Endodermal cell (in vitro differentiated cells): Measurements from ENCODE around the gene TMTC1. TPM values are rescaled to one million over a fixed set of nuclear protein-coding genes. Genes with fewer than 3 reads are reported as not detected.
A peak's percentile ranks its signal among the peaks of the same experiment; 100 is the strongest.

Experiments used
- DNase-seq: peaks from one replicate; pipeline ENCODE4 v3.0.0-alpha.2; 2017
- H3K27ac ChIP-seq: 2 replicates; pipeline ENCODE4 v1.5.1; 2013; ENCODE audit warnings: mild to moderate bottlenecking, low read depth, low read length, moderate library complexity
- H3K27me3 ChIP-seq: 2 replicates; pipeline ENCODE4 v1.6.1; 2013; ENCODE audit warnings: mild to moderate bottlenecking, low read length, moderate library complexity; ENCODE audit not compliant: insufficient read depth, control insufficient read depth, poor library complexity, severe bottlenecking
- H3K36me3 ChIP-seq: 2 replicates; pipeline ENCODE4 v1.7.0; 2013; ENCODE audit warnings: mild to moderate bottlenecking, low read length, moderate library complexity; ENCODE audit not compliant: control insufficient read depth, insufficient read depth
- H3K4me1 ChIP-seq: one replicate; pipeline ENCODE4 v1.7.0; 2013; ENCODE audit warnings: low read length; ENCODE audit not compliant: control insufficient read depth, insufficient read depth
- H3K4me3 ChIP-seq: 2 replicates; pipeline ENCODE4 v1.5.1; 2013; ENCODE audit warnings: mild to moderate bottlenecking, low read length, moderate library complexity
- H3K9ac ChIP-seq: 2 replicates; pipeline ENCODE4 v1.6.1; 2013; ENCODE audit warnings: mild to moderate bottlenecking, low read length, moderate library complexity; ENCODE audit not compliant: poor library complexity, severe bottlenecking; ENCODE audit errors: extremely low read depth
- H3K9me3 ChIP-seq: 2 replicates; pipeline ENCODE4 v1.6.1; 2013; ENCODE audit warnings: mild to moderate bottlenecking, low read length, moderate library complexity; ENCODE audit not compliant: control insufficient read depth
- H3K27ac Mint-ChIP-seq: 2 replicates; pipeline ENCODE4 v1.8.0; 2020; ENCODE audit warnings: mixed read lengths
- H3K27me3 Mint-ChIP-seq: 2 replicates; pipeline ENCODE4 v1.8.0; 2021; ENCODE audit warnings: mild to moderate bottlenecking, mixed read lengths; ENCODE audit not compliant: insufficient read depth
- H3K36me3 Mint-ChIP-seq: 2 replicates; pipeline ENCODE4 v1.8.0; 2020; ENCODE audit warnings: low read depth, mixed read lengths
- H3K4me1 Mint-ChIP-seq: 2 replicates; pipeline ENCODE4 v1.8.0; 2020; ENCODE audit warnings: mixed read lengths
- H3K4me3 Mint-ChIP-seq: 2 replicates; pipeline ENCODE4 v1.8.0; 2020; ENCODE audit warnings: mild to moderate bottlenecking, moderate library complexity, mixed read lengths
- H3K9me3 Mint-ChIP-seq: 2 replicates; pipeline ENCODE4 v1.8.0; 2020; ENCODE audit warnings: mild to moderate bottlenecking, mixed read lengths
- WGBS, 2 experiments: methylation state at CpG; one replicate each; pipeline versions ENCODE4 v1.1.5 to v1.1.7; 2013; ENCODE audit warnings: missing lambda C conversion rate in 2 of 2, mixed read lengths in 1 of 2; ENCODE audit not compliant: insufficient coverage in 1 of 2, insufficient read length in 1 of 2; 5-methylcytosine and 5-hydroxymethylcytosine counted together
- total RNA-seq, 2 donors: library from RNA; stranded (reverse); fragmentation: NEBNext Ultra II Directional in 1 of 2; extraction: Animal tissue kit (Norgen Biotek cat#: 25700) in 1 of 2; gene quantifications; 2 replicates in 1 of 2; 3 replicates in 1 of 2; pipeline ENCODE4 v1.2.1, GENCODE V29; 2021
- TF ChIP-seq, protein P1 (sequence below): fragments of 200-600 bp; sonication (generic); conservative IDR thresholded peaks from 2 replicates; pipeline ENCODE4 v1.5.0; 2021; ENCODE audit warnings: antibody characterized with exemption, mild to moderate bottlenecking

The TMTC1 gene
- total RNA-seq, 2 donors from 2014 or later, result 31.6 to 71.0 TPM

DNA sequence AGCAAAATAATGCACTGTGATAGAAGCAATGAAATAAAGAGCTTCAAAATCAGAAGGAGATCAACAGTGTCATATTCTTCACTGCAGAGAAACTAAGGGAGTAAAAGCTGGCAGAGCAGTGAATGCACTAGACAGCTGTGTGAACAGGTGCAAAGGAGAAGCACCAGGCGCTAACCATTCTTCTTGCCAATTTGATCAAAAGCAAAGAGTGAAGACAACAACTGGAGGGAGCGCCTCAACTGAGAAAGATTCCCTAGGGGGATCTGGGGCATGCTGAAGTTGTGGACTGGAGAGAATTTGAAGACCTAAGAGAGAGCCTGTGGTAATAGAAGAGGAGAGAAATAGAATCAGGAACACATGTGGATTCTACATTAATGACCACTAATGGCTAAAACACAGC, 235.9 kb downstream of the TMTC1 start:
- no peak for DNase-seq
- H3K36me3 ChIP-seq, result peaks cover 6% of the 10 kb centered on the region
- TF ChIP-seq, protein P1, sequence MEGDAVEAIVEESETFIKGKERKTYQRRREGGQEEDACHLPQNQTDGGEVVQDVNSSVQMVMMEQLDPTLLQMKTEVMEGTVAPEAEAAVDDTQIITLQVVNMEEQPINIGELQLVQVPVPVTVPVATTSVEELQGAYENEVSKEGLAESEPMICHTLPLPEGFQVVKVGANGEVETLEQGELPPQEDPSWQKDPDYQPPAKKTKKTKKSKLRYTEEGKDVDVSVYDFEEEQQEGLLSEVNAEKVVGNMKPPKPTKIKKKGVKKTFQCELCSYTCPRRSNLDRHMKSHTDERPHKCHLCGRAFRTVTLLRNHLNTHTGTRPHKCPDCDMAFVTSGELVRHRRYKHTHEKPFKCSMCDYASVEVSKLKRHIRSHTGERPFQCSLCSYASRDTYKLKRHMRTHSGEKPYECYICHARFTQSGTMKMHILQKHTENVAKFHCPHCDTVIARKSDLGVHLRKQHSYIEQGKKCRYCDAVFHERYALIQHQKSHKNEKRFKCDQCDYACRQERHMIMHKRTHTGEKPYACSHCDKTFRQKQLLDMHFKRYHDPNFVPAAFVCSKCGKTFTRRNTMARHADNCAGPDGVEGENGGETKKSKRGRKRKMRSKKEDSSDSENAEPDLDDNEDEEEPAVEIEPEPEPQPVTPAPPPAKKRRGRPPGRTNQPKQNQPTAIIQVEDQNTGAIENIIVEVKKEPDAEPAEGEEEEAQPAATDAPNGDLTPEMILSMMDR, result no peak

DNA sequence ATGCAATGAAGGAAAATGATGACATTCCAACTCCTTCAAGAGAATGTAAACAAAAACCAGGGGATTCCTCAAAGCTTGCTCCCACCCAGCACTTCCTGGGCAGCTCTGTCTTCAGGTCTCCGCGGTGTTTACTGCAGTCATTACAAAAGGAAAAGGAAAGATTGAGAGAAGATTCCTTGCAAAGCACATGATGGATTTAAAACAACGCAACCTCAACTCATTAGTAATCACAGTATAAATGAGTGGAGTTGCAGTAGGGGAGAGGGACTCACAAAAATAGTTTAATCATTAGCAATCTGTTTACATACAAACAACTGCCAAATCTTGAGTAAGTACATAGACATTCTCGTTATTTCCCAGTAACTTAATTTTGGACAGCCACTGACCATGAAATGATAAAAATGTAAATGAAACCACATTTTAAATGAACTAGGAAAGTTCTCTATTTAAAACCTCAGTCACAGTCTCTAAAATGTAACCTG, 236.6 kb downstream of the TMTC1 start:
- no peaks in the 10 kb centered on the region for H3K4me1 ChIP-seq
- DNase-seq, result no peak
- H3K9me3 Mint-ChIP-seq, result peaks cover 6% of the 10 kb centered on the region
- H3K36me3 ChIP-seq, result peaks cover 6% of the 10 kb centered on the region
- no peak overlapping the region for H3K4me3 ChIP-seq
- peaks cover 17% of the 10 kb centered on the region for H3K36me3 Mint-ChIP-seq
- no peaks in the 10 kb centered on the region for H3K27me3 ChIP-seq
- H3K9me3 ChIP-seq, result no peaks in the 10 kb centered on the region
- 84 to 100% methylated on average over 1 to 3 of the region's 4 CpGs for WGBS, 2 experiments
- no peak overlapping the region for H3K27ac ChIP-seq
- H3K9ac ChIP-seq, result no peak overlapping the region
- peak overlapping the region; percentile 12 for H3K27ac Mint-ChIP-seq
- H3K27me3 Mint-ChIP-seq, result no peaks in the 10 kb centered on the region
- no peak overlapping the region for H3K4me3 Mint-ChIP-seq
- TF ChIP-seq, protein P1, result no peak
- H3K4me1 Mint-ChIP-seq, result peaks cover 33% of the 10 kb centered on the region

More for the DNA sequence above, 235.9 kb downstream of the TMTC1 start:
- Mint-ChIP-seq H3K4me3 (no peak overlapping the region), H3K27ac (no peak overlapping the region), H3K36me3 (peaks cover 17% of the 10 kb centered on the region), H3K9me3 (peaks cover 6% of the 10 kb centered on the region), H3K27me3 (no peaks in the 10 kb centered on the region), H3K4me1 (peaks cover 33% of the 10 kb centered on the region)
- Histone ChIP-seq H3K9ac (no peak overlapping the region), H3K9me3 (no peaks in the 10 kb centered on the region), H3K27ac (no peak overlapping the region), H3K4me3 (no peak overlapping the region), H3K4me1 (no peaks in the 10 kb centered on the region), H3K27me3 (no peaks in the 10 kb centered on the region)
- 92 to 100% methylated on average over 1 to 2 of the region's 2 CpGs for WGBS, 2 experiments

DNA sequence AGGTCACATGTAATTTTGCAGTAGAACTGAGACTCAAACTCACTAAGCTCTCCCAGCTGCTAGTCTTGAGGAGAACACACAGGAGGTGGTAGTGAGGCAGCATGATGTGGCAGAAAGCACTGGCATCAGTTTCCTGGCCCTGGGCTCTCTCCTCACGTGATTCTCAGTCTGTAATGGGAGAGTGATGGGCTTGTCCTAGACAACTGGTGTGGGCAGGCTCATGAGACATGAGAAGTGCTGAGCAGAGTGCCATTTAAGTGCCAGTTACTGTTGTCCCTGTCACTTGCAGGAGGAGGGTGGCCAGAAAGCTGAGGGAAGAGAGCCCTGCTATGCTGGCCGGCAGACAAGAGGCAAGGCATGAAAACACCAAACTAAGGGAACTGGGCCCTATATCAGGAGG, 237.7 kb downstream of the TMTC1 start:
- H3K4me1 ChIP-seq, result no peaks in the 10 kb centered on the region
- peaks cover 6% of the 10 kb centered on the region for H3K36me3 ChIP-seq
- Mint-ChIP-seq H3K4me3 (no peak overlapping the region), H3K9me3 (peaks cover 6% of the 10 kb centered on the region), H3K27ac (peak overlapping the region; percentile 57), H3K4me1 (peaks cover 33% of the 10 kb centered on the region), H3K36me3 (peaks cover 17% of the 10 kb centered on the region), H3K27me3 (no peaks in the 10 kb centered on the region)
- peak; percentile 55 for DNase-seq
- WGBS, 2 experiments, result 90 to 100% methylated on average over 1 to 2 of the region's 2 CpGs
- no peak overlapping the region for H3K27ac ChIP-seq
- no peaks in the 10 kb centered on the region for H3K9me3 ChIP-seq
- no peak overlapping the region for H3K9ac ChIP-seq
- H3K27me3 ChIP-seq, result no peaks in the 10 kb centered on the region
- TF ChIP-seq, protein P1, result peak; percentile 38
- no peak overlapping the region for H3K4me3 ChIP-seq
